Mesenteric fat pad (tissue), 1 donor: ENCODE measurements around the gene EFCAB9. TPM values are rescaled to one million over a fixed set of nuclear protein-coding genes. Genes with fewer than 3 reads are reported as not detected.
"Not testable (repeated sequence)": the region's sequence is repeated elsewhere in the genome, so short reads cannot be mapped to it uniquely, and the experiment has no call there.

Experiments used
- DNase-seq: peaks from one replicate; pipeline ENCODE4 v3.0.0-alpha.2; 2020; ENCODE audit warnings: low spot score
- long read RNA-seq: library from polyadenylated mRNA; unstranded; transcript quantifications from one replicate; pipeline ENCODE4 v2.0.0, GENCODE V29; 2020
- total RNA-seq: library from RNA; stranded (reverse); fragmentation: NEBNext Ultra II Directional; extraction: Animal tissue kit (Norgen Biotek cat#: 25700); gene quantifications from one replicate; pipeline ENCODE4 v1.2.1, GENCODE V29; 2021
- donor health status: DM: yes; HTN: yes; CAD: no.

EFCAB9 gene
- total RNA-seq = not detected
- long read RNA-seq = 0 reads

DNA sequence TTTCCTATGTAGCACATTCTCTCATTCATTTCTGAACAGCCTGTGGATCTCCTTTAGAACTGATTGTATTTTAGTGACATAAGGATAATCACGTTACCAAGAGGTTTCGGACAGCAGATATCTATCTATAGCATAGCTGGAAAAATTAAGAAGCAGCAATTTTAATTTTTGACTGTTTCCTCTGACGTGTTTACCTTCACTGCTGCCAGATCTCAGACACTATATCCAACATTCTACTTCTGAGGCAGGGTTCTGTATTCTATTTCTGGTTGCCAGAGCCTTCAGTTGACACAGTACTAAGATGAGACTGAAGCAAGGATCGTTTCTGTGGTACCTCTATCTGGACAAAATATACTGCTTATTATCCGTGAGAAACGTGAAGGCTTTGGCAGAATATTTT is at the start of gene EFCAB9:
Gene EFCAB9, plus strand, starts transcription at position 301 of the 400 bp plus-strand sequence. Its CDS starts 1 bp downstream, at position 302.
- DNase-seq = no peak

DNA sequence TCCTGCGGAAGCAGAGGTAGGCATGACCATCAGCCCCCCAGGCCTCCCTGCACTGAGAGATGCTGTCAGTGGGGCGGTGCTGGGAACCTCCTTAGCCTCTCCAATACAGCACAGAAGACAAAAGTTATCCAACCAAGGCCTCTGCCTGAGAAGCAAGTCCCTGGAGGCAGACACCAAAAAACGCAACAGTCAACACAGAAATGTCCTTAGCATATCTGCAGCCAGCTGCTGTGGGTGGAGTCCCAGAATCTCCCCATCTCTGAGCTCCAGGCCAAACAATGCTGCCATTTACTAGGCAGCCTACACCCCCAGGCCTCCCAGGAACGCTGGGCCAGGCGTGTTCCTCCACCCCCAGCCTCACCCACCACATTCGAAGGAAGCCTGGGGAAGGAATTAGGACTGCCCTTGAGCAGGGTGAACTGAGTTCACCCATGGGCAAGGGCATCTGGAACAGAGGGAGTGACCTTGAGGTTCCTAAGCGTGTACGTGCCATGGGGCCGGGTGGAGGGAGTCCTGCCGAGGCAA is 49.6 kb upstream of the EFCAB9 start:
- no peak for DNase-seq

DNA sequence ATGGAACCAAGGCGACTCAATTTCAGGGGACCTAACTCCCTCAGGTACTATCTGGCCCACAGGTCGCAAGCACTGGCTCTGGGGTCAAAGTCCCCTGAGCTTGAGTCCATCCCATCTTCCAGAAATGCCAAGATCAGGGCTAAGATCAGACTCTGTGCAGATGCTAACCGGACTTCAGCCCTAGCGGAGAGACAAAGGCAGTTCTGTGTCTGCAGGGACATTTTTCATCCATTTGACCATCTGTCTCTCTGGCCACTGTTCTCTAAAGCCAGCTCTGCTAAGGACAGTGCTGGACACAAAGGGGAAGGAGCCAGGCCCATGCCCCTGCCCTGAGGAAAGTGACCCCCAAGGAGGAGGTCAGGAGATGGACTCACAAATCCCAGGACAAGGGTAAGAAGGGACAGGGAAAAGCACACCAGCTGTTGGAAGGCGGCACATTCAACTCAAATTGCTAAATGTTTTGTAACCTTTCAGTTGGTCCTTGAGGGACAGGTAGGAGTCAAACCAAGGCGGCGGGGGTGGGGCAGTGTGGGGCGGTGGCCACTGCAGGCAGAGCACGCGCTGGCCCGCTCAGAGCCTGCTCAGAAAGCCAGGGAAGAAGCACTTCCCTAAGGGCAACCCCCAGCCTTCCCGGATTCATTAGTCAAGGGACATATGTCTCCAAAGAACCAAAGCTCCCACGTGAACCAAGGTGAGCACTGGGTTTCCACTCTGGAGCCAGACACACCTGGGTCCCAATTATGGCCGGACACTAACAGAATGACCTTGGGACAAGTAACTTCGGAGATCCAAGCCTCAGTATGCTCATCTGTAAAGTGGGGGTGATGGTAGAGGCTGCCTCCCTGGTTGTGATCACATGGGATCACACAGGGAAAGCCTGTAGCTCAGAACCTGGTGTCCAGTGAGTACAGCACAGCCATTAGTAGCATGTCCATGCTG is 48.8 kb upstream of the EFCAB9 start:
- no peak for DNase-seq

DNA sequence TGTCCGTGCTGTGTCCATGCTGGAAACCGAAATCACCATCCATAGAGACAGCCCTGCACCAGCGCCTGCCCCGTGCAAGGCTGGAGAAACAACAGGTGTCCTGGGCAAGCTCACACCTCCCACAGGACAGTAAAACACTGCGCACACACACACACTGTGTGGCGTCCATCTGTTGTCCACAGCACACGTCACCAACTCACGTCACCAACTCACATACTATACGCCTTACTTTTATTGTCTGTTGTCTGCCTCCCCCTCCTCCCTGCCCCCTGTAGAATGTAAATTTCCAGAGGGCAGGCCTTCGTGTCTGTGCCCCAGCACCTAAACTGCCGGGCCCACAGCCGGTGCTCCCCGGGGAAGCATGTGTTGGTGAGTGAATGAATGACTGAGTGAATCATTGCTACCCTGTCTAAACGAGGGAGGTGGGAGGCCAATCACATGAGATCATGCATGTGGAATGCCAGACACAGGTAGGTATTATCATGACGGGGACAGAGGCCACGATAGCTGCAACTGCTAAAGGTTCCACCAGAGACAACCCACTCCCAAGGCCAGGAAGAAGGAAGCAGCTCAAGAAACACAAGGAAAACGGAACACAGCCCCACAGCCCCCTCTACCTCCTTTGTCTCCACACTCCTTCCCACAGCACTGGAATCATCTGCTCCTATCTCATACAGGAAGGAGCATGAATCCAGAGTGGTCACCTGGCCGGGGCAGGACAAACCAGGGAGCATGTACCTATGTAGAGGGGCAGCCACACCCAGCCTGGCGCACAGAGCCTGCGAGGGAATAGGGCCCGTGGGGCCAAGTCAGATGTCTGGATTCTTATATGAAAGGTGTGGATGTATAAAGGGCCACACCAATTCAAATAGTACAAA is 47.9 kb upstream of the EFCAB9 start:
- DNase-seq = no peak

DNA sequence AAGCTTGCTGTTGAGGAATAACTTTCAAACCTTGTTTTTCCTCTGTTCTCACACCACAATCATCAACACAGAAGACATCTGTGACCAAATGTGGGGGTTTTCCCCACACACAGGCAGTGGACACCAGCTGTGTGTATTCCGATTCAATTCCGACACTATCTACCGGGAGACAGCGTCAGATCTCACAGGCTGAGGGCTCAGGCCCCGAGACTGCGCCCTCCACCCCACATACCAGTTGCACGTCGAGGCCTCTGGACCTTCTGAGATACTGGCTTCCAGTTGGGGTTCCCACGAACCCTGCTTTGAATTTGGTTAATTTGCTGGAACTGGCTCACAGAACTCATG is 47.3 kb upstream of the EFCAB9 start:
- no peak for DNase-seq

DNA sequence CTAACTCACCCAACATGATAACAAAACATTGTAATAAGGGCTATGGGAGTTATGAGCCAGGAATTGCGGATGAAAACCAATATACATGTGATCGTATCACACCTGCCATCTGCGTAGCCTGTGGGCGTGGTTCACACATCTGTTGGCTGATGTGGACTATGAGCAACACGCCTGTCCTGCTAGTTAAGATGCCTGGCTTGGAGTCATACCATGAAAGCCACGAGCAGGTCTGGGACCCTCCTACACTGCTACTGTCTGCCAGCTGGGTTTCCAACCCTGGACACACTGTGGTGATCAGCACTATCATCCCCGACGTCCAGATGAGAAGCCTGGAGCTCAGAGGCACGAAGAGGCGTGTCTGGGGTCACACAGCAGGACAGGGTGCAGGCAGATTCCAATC is 46.1 kb upstream of the EFCAB9 start:
- DNase-seq = no peak

DNA sequence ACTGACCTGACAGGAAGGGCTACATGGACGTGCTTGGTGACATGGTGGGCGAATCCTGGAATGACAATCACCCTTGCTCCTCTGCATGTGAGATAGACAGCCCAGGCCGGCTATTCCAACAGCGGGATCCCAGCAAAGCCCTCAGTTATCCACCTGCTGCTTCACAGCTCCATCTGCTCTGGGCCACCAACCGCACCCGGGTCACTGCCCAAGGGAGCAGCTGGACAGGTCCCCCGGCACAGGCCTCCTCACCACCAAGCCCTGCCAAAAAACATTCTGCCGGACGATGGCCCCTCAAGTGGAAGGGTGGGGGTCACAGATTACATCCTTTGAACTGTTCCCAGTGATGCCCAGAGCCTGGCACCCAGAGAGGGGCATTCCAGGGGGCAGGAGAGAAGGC is 45.6 kb upstream of the EFCAB9 start:
- no peak for DNase-seq

DNA sequence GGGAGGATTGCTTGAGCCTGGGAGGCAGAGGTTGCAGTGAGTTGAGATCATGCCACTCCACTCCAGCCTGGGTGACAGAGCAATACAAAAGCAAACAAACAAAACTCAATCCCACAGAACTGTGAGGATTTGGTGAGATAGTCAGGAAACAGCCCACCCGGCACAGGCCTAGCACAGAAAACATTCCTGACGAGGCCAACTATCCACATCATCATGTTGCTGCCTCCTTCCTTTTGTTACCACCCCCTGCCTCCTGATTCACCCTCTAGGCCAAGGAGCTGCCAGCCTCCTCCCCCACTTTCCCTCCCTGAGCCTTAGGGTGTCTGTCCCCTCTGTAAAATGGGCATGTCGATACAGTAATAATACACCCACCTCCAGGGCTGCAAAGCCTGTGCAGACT is 44.9 kb upstream of the EFCAB9 start:
- DNase-seq = no peak

DNA sequence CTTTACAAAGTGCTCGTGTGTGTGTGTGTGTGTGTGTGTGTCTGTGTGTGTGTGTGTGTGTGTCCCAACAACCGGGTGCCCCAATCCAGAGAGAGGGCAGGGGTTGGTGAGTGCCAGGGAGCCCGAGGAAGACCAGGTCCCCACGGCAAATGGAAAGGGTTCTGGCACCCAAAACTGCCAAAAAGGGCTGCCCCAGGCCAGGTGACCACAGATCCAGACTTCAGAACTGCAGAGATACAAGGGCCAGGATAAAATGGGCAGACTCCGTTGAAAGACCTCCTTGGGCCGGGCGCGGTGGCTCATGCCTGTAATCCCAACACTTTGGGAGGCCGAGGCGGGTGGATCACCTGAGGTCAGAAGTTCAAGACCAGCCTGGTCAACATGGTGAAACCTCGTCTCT is 44.5 kb upstream of the EFCAB9 start:
- DNase-seq = not testable (repeated sequence)

DNA sequence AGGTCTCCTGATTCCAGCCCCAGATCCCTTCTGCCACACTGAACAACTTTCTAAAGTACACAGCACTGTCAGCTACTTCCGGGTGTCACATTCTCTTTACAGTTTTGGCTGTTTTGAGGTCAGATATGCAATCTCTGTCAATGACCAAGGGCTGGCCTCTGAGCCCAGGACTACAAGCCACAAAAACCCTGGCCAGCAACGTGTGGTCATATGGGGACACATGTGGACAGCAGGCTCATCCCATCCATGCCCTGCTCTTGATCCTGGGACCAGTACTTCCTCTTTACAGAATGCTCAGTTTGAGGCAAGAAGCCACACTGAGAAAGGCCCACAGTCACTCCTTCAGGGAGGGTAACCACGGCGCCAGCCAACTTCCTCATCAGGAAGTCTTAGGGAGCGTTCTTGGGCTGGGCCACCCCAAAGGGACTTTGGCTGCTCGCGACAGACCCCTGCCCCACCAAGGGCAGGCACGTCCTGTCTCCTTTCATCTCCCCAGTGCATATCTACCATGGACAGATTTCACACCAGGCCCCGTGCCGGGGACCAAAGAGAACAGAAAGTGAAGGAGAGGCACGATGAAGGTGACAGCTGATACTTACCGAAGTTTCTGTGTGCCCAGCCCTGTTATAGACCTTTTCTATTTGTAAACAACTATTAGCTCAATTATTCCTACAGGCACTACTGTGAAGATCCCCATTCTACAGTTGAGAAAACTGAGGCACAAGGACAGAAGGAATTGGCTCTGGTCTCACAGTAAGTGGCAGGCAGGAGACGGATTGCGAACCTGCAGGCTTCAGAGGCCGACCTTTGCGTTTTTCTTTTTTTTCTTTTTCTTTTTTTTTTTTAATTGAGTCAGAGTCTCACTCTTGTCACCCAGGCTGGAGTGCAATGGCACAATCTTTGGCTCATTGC is 43.2 kb upstream of the EFCAB9 start:
- DNase-seq = no peak

DNA sequence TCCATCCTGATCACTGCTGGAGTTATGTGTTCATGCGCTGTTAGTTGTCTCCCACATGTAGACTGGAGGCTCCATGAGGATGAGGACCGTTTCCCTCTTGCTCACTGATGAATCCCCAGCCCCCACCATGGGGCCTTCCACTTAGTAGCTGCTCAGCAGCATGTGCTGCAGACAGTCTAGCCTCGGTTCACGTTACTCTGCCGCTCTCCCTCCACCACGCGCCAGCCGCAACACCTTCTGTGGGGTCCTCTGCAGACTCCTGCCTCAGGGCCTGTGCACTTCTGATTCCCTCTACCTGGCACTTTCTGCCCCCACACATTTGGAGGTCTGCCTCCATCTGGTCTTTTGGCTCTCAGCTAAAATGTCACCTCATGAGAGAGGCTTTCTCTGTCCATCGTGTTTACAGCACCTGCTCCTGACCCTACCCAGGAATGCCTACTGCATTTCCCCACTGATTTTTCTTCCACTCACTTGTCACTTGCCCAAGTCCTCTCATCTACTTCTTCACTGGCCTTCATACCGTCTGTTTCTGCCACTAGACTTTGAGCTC is 42.2 kb upstream of the EFCAB9 start:
- DNase-seq = no peak

DNA sequence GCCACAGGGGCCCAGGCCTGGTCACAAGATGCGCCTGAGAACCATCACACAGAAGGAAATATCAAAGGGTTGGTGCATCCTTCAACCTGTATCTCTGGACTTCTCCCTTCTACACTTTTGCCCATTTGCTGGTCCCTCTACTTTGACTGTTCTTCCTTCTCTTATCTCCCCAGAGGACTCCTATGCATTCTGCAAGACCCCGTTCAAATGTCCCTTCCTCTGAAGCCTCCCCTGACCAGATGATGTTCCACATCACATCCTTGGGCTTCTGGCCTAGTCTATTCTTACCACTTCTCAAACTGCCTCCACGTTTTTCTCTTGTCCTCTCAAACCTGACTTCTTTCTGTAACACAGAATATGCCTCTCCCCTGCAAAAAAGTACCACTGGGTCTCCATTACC is 40.3 kb upstream of the EFCAB9 start:
- no peak for DNase-seq

DNA sequence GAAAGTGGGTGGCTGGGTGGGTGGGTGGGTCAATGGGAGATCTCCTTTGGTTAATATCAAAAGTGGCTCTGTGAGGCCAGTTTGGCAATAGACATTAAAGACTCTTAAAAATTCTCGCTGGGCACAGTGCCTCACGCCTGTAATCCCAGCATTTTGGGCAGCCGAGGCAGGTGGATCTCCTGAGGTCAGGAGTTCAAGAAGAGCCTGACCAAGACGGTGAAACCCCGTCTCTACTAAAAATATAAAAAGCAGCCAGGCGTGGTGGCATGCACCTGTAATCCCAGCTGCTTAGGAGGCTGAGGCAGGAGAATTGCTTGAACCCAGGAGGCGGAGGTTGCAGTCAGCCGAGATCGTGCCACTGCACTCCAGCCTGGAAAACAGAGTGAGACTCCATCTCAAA is 38.9 kb upstream of the EFCAB9 start:
- DNase-seq = not testable (repeated sequence)

DNA sequence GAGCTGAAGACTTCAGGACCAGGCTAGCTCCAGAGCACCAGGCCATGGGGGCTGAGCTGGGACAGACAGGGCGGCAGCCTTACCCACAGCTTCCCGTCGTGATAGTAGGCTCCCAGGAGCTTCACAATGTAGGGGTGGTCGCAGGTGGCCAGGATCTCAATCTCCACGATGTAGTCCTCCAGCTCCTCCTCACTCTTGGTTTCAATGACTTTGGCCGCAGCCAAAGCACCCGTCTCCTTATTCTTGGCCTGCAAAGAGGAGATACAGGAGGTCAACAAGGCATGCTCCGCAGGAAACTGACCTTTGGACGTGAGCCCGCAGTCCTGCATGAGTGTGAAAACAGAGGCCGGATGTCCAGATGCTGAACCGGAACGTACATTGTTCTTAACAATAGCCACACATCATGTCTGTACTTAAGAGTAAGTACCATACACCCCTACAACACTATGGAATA is 37.4 kb upstream of the EFCAB9 start:
- DNase-seq = no peak

DNA sequence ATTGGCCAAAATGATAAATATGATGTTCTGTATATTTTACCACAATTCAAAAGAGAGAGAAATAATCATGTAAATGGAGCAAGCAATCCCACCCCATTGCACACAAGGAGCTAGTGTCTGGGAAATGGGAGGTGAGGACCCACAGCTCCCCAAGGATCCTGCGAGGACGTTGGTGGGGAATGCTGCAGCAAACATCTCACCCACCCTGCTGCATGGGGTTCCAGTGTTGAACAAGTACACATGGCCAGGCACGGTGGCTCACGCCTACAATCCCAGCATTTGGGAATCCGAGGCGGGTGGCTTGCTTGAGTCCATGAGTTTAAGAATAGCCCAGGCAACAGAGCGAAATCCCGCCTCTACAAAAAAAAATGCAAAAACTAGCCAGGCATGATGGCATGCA is 35.0 kb upstream of the EFCAB9 start:
- no peak for DNase-seq

DNA sequence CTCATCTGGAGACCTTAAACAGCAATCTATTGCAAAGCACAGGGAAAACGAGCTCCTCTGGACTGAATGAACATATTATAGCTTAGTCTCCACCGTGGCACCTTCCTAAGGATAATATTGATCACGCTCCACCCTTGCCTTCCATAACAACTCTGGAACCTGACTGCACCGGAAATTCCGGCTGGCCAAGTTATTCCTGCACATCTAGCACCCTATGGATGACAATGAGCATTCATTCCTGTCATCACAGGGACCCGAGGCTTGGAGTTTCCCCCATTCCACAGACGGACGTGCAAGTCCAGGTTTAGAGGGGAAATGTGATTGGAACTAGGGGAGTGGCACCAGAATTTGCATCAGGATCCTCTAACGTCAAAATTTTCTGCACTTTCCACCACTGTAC is 33.5 kb upstream of the EFCAB9 start:
- DNase-seq = no peak

DNA sequence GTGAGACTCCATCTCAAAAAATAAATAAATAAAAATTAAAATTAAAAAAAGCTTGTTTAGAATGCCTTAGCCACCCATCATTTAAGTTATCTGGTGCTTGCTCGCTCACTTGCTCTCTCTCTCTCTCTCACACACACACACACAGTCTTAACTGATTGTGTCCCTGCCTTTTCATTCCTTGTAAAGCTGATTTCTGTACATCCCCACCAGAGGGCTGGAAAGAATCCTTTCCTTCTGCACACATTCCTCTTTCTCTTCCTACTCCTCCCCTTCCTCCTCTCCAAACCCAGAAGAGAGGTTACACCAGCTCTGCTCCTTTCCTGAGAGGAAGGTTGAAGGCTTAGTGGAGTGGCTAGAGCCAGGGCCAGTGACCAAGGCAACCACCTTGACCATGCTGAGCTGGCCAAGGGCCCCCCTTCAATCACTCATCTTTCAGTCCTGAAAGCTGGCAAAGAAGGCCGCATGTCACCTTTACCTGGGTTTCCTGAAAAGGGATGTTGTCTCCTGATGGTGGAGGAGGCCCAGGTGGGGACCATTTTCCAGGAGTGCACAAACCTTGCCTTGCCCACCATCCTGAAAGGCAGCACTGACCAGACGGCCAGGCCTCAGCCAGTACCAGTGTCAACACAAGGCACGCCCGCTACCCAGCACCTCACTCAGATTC is 31.5 kb upstream of the EFCAB9 start:
- DNase-seq = no peak

DNA sequence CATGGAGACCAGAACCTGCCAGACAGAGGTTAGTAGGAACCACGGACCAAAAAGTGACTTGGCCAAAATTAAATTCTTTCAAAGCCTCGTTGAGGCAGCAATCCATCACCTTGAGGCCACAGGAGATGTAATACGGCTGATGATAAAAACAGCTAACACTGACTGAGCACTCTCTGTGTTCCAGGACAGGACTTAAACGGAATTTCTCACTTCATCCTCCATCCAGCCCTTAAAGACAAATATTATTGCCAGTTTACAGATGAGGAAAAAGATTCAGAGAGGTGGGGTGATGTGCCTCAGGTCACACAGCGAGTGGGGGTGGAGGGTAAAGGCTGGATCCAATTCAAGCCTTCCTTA is 31.0 kb upstream of the EFCAB9 start:
- DNase-seq = no peak

DNA sequence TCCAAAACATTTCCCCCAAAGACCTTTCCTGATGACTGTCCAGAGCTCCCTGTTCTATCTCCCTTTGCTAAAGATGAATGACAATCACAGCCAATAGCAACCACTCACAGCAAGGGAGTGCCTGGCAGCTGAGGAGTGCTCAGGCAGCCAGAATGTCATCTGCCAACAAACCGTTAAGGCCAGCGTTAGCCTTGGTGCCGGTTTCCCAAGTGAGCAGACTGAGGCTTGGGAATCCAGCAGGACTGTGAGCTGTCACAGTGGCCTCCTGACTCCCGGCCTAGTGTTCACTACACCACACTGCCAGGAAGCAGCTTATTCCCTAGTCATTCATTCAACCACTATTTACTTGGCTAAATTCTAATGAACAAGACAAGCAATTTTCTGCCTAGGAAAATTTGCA is 30.6 kb upstream of the EFCAB9 start:
- DNase-seq = no peak

DNA sequence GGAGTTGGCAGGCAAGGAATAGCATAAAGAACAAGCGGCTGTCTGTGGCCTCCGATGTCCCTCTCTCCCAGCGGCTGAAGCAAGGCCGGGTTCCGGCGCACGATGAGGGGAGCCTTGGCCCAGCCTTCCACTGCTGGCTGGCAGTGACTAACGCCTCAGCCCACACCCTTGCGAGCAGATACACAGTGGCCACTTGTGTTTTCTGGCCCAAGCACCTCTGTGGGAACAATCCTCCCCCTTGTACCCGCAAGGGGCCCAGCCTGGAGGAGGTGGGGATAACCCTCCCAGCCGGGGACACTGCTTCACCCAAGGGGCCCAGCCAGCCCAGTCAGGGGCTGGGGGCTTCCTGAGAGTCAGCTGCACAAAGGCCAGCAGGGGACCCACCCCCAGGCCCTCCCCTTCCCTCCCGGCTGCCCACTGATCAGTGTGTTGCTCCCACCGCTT is 29.2 kb upstream of the EFCAB9 start:
- DNase-seq = no peak
